HG03139 (cell line): ENCODE results near the gene LIPG.
"Not testable (repeated sequence)": the region's sequence is repeated elsewhere in the genome, so short reads cannot be mapped to it uniquely, and the experiment has no call there.

Source experiments
- ATAC-seq: cut with Tn5 transposase; IDR thresholded peaks from one replicate; pipeline ENCODE4 v1.9.1; 2021; ENCODE audit not compliant: unreplicated experiment

The LIPG gene

GRCh38 chr18:49546278-49546677 lies 15.6 kb upstream of the LIPG start:
- ATAC-seq: no peak

GRCh38 chr18:49546719-49547273 lies 15.1 kb upstream of the LIPG start:
- ATAC-seq: no peak

GRCh38 chr18:49547701-49548100 lies 14.2 kb upstream of the LIPG start:
- ATAC-seq: no peak

GRCh38 chr18:49548229-49548636 lies 13.6 kb upstream of the LIPG start:
- ATAC-seq: no peak

GRCh38 chr18:49550621-49551339 lies 11.1 kb upstream of the LIPG start:
- no peak for ATAC-seq

GRCh38 chr18:49553003-49553402 lies 8.9 kb upstream of the LIPG start:
- no peak for ATAC-seq

- no peak for ATAC-seq
Observed at GRCh38 chr18:49555641-49556040, 6.2 kb upstream of the LIPG start.

GRCh38 chr18:49558356-49558755 lies 3.5 kb upstream of the LIPG start:
- no peak for ATAC-seq

- ATAC-seq: not testable (repeated sequence)
Observed at GRCh38 chr18:49559326-49559931, 2.4 kb upstream of the LIPG start.

- ATAC-seq: no peak
Observed at GRCh38 chr18:49560277-49560623, 1.6 kb upstream of the LIPG start.

GRCh38 chr18:49560624-49561288 lies 1.1 kb upstream of the LIPG start:
- no peak for ATAC-seq

GRCh38 chr18:49562481-49563129 lies 748 bp downstream of the LIPG start:
- ATAC-seq: no peak

- no peak for ATAC-seq
Observed at GRCh38 chr18:49563130-49563540, 1.3 kb downstream of the LIPG start.

- no peak for ATAC-seq
Observed at GRCh38 chr18:49563701-49564517, 2.1 kb downstream of the LIPG start.

- ATAC-seq: no peak
Observed at GRCh38 chr18:49564518-49564834, 2.6 kb downstream of the LIPG start.

GRCh38 chr18:49565101-49565500 lies 3.2 kb downstream of the LIPG start:
- no peak for ATAC-seq

GRCh38 chr18:49565612-49566011 lies 3.8 kb downstream of the LIPG start:
- ATAC-seq: no peak

- ATAC-seq: no peak
Observed at GRCh38 chr18:49566217-49566770, 4.4 kb downstream of the LIPG start.

- ATAC-seq: no peak
Observed at GRCh38 chr18:49566985-49567384, 5.1 kb downstream of the LIPG start.

GRCh38 chr18:49569724-49570123 lies 7.9 kb downstream of the LIPG start:
- no peak for ATAC-seq

GRCh38 chr18:49570836-49571235 lies 9.0 kb downstream of the LIPG start:
- ATAC-seq: no peak
